OCI-LY1 (cell line): Measurements from ENCODE around the gene ANGPTL7.

Source experiments
- H2AFZ ChIP-seq: fragments of 200-600 bp; sonication (generic), shearing (Covaris generic); 2 replicates; pipeline ENCODE4 v1.6.0; 2014; ENCODE audit warnings: antibody characterized with exemption, mild to moderate bottlenecking, low read length
- H3F3A ChIP-seq: fragments of 200-600 bp; sonication (generic), shearing (Covaris generic); 2 replicates; pipeline ENCODE4 v1.6.0; 2014; ENCODE audit warnings: mild to moderate bottlenecking, antibody characterized with exemption, low read length, moderate library complexity; ENCODE audit not compliant: insufficient read depth
- H3K27ac ChIP-seq: fragments of 200-600 bp; sonication (generic); 2 replicates; pipeline ENCODE4 v1.5.1; 2014; ENCODE audit warnings: low read length, mixed run types, mild to moderate bottlenecking, low read depth; ENCODE audit not compliant: poor library complexity, severe bottlenecking
- H3K27me3 ChIP-seq: fragments of 200-600 bp; sonication (generic); 2 replicates; pipeline ENCODE4 v1.6.0; 2014; ENCODE audit warnings: antibody characterized with exemption, mild to moderate bottlenecking, low read length, moderate library complexity; ENCODE audit not compliant: insufficient read depth
- H3K36me3 ChIP-seq: fragments of 200-600 bp; sonication (generic); 2 replicates; pipeline ENCODE4 v1.6.1; 2014; ENCODE audit warnings: mild to moderate bottlenecking, antibody characterized with exemption, low read length, moderate library complexity, mixed read lengths; ENCODE audit not compliant: insufficient read depth
- H3K4me1 ChIP-seq: fragments of 200-600 bp; sonication (generic); 2 replicates; pipeline ENCODE4 v1.5.1; 2014; ENCODE audit warnings: mild to moderate bottlenecking, low read length, moderate library complexity; ENCODE audit not compliant: insufficient read depth, severe bottlenecking
- H3K4me2 ChIP-seq: fragments of 200-600 bp; sonication (generic), shearing (Covaris generic); 2 replicates; pipeline ENCODE4 v1.6.1; 2014; ENCODE audit warnings: low read length
- H3K4me3 ChIP-seq: fragments of 200-600 bp; sonication (generic); 2 replicates; pipeline ENCODE4 v1.5.1; 2014; ENCODE audit warnings: low read length, low read depth, mild to moderate bottlenecking, mixed read lengths; ENCODE audit not compliant: poor library complexity, severe bottlenecking
- H3K79me2 ChIP-seq: fragments of 200-600 bp; shearing (Covaris generic); 2 replicates; pipeline ENCODE4 v1.6.1; 2016; ENCODE audit warnings: mixed run types, low read length, mixed read lengths; ENCODE audit not compliant: insufficient read depth
- H3K9ac ChIP-seq: fragments of 200-600 bp; sonication (generic), shearing (Covaris generic); 2 replicates; pipeline ENCODE4 v1.6.1; 2014; ENCODE audit warnings: mild to moderate bottlenecking, low read length, mixed read lengths
- H3K9me2 ChIP-seq: fragments of 200-600 bp; sonication (generic), shearing (Covaris generic); 2 replicates; pipeline ENCODE4 v1.6.1; 2014; ENCODE audit warnings: low read depth, mild to moderate bottlenecking, low read length, mixed read lengths
- H3K9me3 ChIP-seq: fragments of 200-600 bp; shearing (Covaris generic); 2 replicates; pipeline ENCODE4 v1.6.1; 2014; ENCODE audit warnings: low read length, mixed read lengths
- H4K20me1 ChIP-seq: fragments of 200-600 bp; sonication (generic), shearing (Covaris generic); 2 replicates; pipeline ENCODE4 v1.6.0; 2016; ENCODE audit warnings: mild to moderate bottlenecking, low read length; ENCODE audit not compliant: insufficient read depth
- CTCF ChIP-seq: fragments of 200-600 bp; sonication (generic), shearing (Covaris generic); IDR thresholded peaks from 2 replicates; pipeline ENCODE4 v1.5.1; 2017; ENCODE audit warnings: mild to moderate bottlenecking, antibody characterized with exemption, low read length, moderate library complexity, mixed read lengths
- EZH2 ChIP-seq: fragments of 200-600 bp; sonication (generic), shearing (Covaris generic); IDR thresholded peaks from 2 replicates; pipeline ENCODE4 v1.8.0; 2017; ENCODE audit warnings: borderline replicate concordance, mixed run types, mild to moderate bottlenecking, antibody characterized with exemption, low read length, moderate library complexity, mixed read lengths

The ANGPTL7 gene

GRCh38 chr1:11188858-11189451, at the start of gene ANGPTL7:
ANGPTL7 (plus strand) TSS chr1:11189355; CDS start chr1:11189580, 225 bp downstream.
- Histone ChIP-seq H3K9me2 (no peaks in the 10 kb centered on the region), H3K79me2 (no peaks in the 10 kb centered on the region), H3K27ac (no peak within 1 kb of the TSS), H3K27me3 (no peaks in the 10 kb centered on the region), H2AFZ (no peak within 1 kb of the TSS), H3K36me3 (peaks cover 68% of the 10 kb centered on the region), H3K4me3 (no peak within 1 kb of the TSS), H4K20me1 (no peaks in the 10 kb centered on the region), H3K9me3 (no peaks in the 10 kb centered on the region), H3F3A (no peaks in the 10 kb centered on the region), H3K9ac (no peak within 1 kb of the TSS), H3K4me2 (no peak within 1 kb of the TSS), H3K4me1 (no peaks in the 10 kb centered on the region)
- TF ChIP-seq EZH2, result no peak
- no peak for TF ChIP-seq CTCF

- H3K4me1 ChIP-seq, result peaks cover 29% of the 10 kb centered on the region
- H4K20me1 ChIP-seq, result no peaks in the 10 kb centered on the region
- no peak overlapping the region for H2AFZ ChIP-seq
- H3K27me3 ChIP-seq, result no peaks in the 10 kb centered on the region
- no peaks in the 10 kb centered on the region for H3K9me2 ChIP-seq
- peak overlapping the region; percentile 57 for H3K9ac ChIP-seq
- TF ChIP-seq EZH2 (no peak), CTCF (no peak)
- H3K79me2 ChIP-seq, result no peaks in the 10 kb centered on the region
- H3F3A ChIP-seq, result no peaks in the 10 kb centered on the region; the same call in 1 of the 2 replicates
- H3K9me3 ChIP-seq, result no peaks in the 10 kb centered on the region
- no peak overlapping the region for H3K4me3 ChIP-seq
- H3K36me3 ChIP-seq, result peaks cover 72% of the 10 kb centered on the region
- H3K27ac ChIP-seq, result peak overlapping the region; percentile 93
- H3K4me2 ChIP-seq, result peak overlapping the region; percentile 26; the same call in 1 of the 2 replicates
Measured at GRCh38 chr1:11142618-11143391, 46.4 kb upstream of the ANGPTL7 start.

- Histone ChIP-seq H3K27me3 (no peaks in the 10 kb centered on the region), H4K20me1 (no peaks in the 10 kb centered on the region), H3K36me3 (peaks cover 70% of the 10 kb centered on the region), H3K79me2 (no peaks in the 10 kb centered on the region), H2AFZ (no peak overlapping the region), H3K4me3 (no peak overlapping the region), H3K9me3 (no peaks in the 10 kb centered on the region), H3K4me2 (peak overlapping the region; percentile 26; the same call in 1 of the 2 replicates), H3K9ac (peak overlapping the region; percentile 57), H3K27ac (peak overlapping the region; percentile 93), H3K4me1 (peaks cover 29% of the 10 kb centered on the region), H3F3A (no peaks in the 10 kb centered on the region; the same call in 1 of the 2 replicates), H3K9me2 (no peaks in the 10 kb centered on the region)
- no peak for TF ChIP-seq EZH2
- TF ChIP-seq CTCF, result no peak
Measured at GRCh38 chr1:11143401-11143800, 45.8 kb upstream of the ANGPTL7 start.
